GM19351 (cell line): Measurements from ENCODE around the gene CD300LD.

ENCODE experiments used
- ATAC-seq: cut with Tn5 transposase; IDR thresholded peaks from one replicate; pipeline ENCODE4 v1.9.1; 2021; ENCODE audit warnings: mild to moderate bottlenecking, moderate library complexity; ENCODE audit not compliant: unreplicated experiment

The CD300LD gene

DNA sequence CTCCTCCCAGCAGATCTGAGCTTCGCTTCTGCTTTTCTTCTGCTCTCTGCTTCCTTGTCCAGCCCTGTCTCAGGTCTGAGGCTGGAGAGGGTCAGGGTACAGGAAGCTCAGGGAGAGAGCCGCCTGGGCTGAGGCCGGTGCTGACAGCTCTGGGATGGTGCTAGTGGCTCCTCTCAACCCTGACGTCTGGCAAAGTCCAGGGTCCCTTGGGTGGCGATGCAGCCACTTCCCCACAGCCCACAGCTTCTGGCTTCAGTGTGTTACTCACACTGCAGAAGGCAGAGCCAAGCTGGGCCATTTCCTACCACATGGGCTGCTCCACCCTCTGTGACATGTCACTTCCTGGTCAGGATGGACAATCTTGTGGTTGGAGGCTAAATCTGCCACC lies 46.2 kb downstream of the CD300LD start, which contains the start of gene CD300C:
Gene CD300C (minus strand): TSS at position 273 of the 388 bp plus-strand sequence. CDS start 333 bp downstream, outside the sequence.
- ATAC-seq, result no peak

DNA sequence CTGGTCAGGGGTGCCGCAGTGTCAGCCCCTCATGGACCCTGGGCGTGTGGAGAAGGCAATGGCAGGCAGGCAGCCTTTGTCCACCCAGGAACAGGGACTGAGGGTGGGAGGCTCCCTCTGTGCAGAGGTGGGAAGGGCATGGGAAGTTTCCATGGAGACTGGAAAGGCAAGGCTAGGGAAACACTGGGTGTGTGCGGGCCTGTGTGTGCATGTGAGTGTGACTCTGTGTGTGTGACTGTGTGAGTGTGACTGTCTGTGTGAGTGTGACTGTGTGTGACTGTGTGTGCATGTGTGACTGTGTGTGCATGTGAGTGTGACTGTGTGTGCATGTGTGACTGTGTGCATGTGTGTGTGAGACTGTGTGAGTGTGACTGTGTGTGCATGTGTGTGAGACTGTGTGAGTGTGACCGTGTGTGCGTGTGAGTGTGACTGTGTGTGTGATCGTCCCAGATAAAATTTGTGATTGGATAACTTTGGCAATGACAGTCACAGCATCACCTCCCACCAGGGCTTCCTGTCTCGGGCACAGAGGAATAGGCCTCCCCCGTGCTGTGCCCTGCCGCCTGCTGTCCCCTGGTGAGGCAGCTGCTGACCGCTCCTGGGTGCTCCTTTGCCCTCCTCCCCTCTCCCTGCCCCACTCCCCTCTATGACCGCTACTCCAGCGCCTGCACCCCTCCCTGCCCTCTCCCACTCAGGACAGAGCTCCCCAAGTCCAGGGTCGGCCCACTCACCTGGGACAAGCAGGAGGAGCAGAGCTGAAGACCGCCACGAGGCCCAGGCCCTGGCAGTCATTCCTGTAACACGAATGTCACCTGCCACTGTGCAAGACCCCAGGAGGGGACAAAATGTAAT lies 46.9 kb downstream of the CD300LD start:
- ATAC-seq, result no peak

DNA sequence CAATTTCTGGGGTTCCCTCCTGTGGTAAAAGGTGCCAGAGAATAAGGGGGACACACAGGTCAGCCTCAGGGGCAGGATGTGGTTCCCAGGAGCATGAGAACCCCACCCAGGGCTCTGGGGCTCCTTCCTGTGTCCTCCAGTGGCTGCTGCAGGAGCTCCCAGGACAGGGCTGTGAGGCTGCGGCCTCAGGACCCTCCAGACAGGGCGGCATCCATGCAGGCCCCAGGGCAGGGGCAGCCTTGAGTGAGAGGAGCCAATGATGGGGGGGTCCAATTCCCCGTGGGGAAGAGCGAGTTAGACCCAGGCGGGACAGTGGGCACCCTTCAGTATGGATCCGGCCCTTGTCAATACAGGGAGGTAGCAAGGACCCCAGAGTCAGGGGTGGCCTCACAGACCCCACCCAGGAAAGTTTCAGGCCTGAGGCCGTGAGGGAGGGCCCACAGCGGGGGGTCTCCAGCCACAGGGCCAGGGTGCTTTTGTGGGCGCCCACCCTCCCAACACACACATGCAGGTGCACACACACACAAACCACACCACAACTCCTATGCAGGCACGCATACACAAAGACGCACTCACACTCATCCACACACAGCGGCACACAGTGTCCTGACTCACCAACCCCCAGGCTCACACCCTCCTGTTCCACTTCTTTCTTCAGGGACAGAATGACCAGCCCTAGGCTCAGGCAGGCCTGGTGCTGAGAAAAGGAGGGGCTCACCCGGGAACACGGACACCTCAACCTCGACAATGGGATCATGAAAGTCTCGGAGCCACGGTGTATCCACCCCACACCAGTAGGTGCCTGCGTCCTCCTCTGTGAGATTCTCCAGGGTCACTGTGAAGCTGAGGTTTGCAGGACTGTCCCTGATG lies 48.0 kb downstream of the CD300LD start:
- no peak for ATAC-seq

DNA sequence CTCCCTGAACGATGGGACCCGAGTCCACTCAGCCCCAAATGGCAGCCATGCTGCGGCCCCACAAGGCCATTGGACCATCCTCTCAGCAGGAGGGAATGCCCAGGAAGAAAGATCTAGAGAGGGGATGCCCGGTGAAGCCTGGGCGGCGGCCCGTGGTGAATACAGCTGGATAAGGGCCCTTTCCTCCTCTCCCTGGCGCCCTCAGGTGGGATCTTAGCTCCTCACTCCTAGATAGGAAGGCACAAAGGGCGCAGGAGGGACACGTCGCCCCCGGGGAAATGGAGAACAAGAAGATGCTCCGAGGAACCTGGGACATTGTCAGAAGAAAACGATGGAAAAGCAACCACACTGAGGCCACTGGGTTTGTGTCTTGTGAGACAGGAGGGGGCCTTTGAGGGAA lies 48.7 kb downstream of the CD300LD start:
- ATAC-seq, result no peak

DNA sequence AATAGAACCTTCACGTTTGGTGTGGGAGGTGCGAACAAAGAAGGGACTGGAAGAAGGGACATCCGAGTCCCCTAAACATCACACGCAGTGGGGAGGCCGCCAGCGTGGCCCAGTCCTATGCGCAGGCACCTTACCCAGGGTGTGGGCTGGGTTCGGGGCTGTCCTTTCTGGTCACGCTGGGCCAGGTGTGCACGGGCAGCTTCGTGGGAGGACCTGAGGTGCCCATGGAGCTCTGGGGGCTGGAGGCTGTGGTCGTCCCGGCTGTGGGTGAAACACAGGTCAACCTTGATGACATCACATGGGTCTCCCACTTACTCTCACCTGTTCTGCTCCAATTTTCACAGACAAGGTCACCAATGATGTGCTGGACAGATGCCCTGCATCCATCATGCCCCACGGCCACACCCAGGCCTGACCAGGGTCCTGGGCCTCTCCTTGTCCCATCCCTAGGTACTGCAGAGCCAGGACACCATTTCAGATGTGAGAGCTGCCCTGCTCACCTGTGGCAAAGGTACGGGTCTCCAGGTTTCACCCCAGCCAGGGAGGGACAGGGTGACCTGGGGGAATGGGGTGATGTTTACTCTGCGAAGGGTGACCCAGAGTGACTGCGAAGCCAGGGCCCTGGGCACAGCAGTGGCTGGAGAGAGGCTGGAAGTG lies 49.2 kb downstream of the CD300LD start:
- ATAC-seq, result no peak

DNA sequence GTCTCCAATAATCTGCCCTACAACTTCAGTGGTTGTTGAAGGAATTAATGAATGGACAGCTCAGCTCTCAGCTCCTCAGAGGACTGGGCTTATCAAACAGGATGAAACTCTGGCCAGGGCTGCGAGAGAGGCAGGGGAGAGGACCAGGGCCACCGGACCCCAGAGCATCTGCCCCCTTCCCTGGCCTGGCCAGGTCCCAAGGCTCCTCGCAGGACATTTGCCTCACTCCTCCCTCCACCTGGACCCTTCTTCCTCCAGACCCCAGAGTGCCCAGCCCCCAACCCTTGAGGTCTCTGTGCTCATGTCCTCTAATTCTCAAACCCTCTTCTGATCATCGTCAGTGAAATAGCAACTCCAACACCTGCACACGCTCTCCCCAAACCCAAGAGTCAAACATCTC lies 49.9 kb downstream of the CD300LD start:
- no peak for ATAC-seq

DNA sequence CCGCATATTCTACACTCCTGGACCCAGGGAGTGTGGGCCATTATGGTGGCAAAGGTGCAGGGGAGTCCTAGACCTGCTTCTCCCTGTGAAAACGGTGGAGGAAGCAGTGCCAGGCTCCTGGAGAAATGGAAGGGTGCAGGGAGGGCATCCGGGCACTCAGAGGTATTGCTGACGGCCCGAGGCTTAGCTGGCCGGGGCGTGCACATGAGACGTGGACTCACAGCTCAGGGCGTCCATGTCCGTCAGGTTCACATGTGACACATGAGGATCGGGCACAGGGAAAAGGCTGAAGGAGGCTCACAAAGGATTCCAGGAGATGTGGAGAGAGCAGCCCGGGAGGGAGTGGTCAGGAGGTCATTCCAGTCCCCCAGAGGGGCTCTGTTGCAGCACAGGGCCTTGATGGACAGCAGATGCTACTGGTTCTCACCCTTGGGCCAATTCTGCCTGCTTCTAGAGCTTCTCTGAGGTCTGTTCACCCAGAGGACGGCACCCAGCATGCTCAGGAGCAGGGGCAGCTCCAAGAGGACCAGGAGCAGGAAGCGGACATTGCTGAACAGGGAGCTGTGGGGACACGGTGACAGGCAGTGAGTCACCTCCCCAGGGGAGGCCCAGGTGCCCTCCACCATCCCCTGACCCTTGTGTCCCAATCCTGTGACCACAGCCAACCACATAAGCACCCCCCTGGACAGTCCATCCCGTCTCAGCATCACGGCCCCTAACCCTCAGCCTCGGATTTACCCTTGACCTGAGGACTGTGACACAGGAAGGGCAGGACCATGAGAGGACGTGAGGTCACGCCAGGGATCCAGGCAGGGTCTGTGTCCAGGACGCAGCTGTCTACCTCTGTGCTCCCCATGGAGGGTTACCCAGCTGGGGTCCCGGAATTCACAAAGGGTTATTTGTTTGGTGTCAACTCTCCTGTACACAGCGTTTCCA lies 50.6 kb downstream of the CD300LD start:
- ATAC-seq, result no peak

DNA sequence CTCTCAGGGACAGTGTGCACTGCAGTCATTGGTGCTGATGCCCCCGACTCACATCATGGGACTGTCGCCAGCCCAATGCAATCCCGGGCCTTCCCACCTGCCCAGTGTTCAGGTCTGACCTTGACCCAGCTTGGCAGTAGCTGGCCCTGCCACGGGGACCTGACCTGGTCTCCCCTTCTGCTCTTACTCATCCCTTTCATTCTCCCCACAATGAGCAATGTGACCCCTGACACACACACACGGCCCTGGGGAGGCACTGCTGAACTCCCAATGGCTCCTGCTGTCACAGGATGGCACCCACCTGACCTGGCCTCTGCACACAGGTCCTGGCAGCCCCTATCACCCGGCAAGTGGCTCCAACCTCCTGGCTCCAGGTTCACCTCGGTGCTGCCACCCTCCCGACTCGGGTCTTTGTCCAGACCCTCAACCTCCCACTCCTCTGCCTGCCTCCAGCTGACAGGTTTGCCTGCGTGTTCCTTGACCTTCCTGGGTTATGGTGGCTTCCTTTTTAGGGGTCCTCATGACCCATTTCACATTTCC lies 52.7 kb downstream of the CD300LD start:
- ATAC-seq, result no peak

DNA sequence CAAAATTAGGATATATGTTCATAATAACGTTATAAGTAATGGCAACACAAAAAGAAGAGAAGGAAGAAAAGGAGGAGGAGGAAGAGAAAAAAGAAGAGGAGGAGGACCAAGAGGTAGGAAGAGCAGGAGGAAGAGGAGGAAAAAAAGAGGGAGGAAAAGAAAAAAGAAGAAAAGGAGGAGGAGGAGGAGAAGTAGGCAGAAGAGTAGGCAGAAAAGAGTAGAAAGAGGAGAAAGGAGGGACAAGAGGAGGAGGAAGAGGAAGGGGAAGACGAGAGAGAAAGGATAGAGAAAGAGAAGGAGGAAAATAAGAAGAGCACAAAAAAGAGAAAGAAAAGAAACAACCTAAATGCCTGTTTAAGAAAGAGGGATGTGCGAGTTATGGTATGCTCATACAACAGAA lies 55.2 kb downstream of the CD300LD start:
- ATAC-seq, result no peak

DNA sequence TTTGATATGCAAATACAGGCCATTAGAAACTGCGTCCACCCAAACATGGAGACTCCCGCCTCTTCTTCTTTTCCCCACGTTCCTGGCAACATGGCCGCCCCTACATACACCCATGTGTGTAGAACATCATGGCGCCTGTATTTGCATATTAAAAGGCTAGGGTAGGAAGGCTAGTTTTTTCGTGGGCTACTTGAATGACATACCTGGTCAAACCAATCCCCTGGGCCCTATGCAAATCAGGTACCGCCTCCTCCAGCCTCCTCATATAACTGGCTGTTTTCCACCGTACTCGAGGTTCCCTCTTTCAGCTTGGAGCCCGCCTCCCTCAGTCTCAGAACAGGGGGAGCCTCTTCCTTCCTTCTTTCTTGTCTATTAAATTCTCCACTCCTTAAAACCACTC lies 60.0 kb downstream of the CD300LD start:
- ATAC-seq, result no peak

DNA sequence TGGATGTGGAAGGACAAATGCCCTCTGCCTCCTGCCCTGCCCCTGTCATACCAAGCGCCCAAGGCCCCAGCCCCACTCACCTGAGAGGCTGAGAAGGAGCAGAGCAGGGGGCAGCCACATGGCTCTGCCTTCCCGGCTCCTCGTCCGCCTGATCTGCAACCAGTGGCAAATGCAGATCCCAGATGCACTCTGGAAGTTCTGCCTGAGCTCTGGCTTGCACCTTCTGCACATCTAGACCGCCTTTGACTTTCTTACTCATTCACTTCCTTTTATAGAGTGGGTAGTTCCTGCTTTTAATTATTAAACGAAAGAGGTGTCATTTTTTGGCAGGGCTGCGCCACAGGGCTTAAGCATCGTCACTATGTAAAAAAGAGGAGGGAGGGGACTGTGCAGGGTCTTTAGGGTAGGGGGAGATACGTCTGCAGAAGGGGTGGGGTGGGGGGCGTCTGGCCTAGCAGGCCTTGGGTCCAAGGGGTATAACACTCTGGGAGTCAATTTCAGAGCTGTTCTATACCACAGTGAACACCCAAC lies 60.8 kb downstream of the CD300LD start, which contains the start of gene CD300LB:
Gene CD300LB (minus strand): TSS at position 245 of the 531 bp plus-strand sequence. CDS start 125 bp downstream, at position 120.
- no peak for ATAC-seq

DNA sequence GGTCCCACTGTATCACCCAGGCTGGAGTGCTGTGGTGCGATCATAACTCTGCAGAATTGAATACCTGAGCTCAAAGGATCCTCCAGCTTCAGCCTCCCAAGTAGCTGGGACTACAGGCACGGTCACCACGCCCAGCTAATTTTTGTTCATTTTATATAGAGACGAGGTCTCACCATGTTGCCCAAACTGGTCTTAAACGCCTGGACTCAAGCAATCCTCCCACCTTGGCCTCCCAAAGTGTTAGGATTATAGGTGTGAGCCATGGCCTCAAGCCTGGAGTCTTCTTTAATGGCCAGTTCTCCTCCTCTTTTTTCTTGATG lies 61.3 kb downstream of the CD300LD start:
- no peak for ATAC-seq
